Cardiac fibroblast (primary cell): ENCODE results near the gene CA10.

Experiments
- DNase-seq, 2 donors: peaks; one replicate each; pipeline versions ENCODE4 v3.0.0 to v3.0.0-alpha.2; 2010; ENCODE audit warnings: low read depth in 2 of 2
- H3K4me3 ChIP-seq, 2 donors: replicated peaks in 1 of 2; 1 replicate in 1 of 2; 2 replicates in 1 of 2; pipeline ENCODE4 v1.5.1; 2011; ENCODE audit warnings: low read depth in 2 of 2, low read length in 2 of 2, mild to moderate bottlenecking in 2 of 2, moderate library complexity in 1 of 2
- CTCF ChIP-seq: IDR thresholded peaks from one replicate; pipeline ENCODE4 v1.5.1; 2011; ENCODE audit warnings: low read depth, mild to moderate bottlenecking, low read length, inconsistent platforms

CA10 gene

GRCh38 chr17:51668155-51668962 lies 490.2 kb downstream of the CA10 start:
- no peak for DNase-seq
- no peak for TF ChIP-seq CTCF
- no peak overlapping the region for H3K4me3 ChIP-seq

- DNase-seq, result no peak
- TF ChIP-seq CTCF, result no peak
- no peak overlapping the region for H3K4me3 ChIP-seq
Measured at GRCh38 chr17:51667706-51668083, 490.8 kb downstream of the CA10 start.

- H3K4me3 ChIP-seq, result no peak overlapping the region
- no peak for TF ChIP-seq CTCF
- no peak for DNase-seq
Measured at GRCh38 chr17:51666971-51667705, 491.4 kb downstream of the CA10 start.

GRCh38 chr17:51662204-51663056 lies 496.1 kb downstream of the CA10 start:
- no peak for DNase-seq
- H3K4me3 ChIP-seq, result no peak overlapping the region
- TF ChIP-seq CTCF, result no peak

- no peak for TF ChIP-seq CTCF
- DNase-seq, result no peak
- no peak overlapping the region for H3K4me3 ChIP-seq
Measured at GRCh38 chr17:51661403-51661802, 497.1 kb downstream of the CA10 start.

GRCh38 chr17:51660266-51660665 lies 498.2 kb downstream of the CA10 start:
- no peak for TF ChIP-seq CTCF
- H3K4me3 ChIP-seq, result no peak overlapping the region
- no peak for DNase-seq
